GM18519 (cell line): ENCODE measurements around the gene CDH20.

ENCODE experiments used
- ATAC-seq: cut with Tn5 transposase; IDR thresholded peaks from one replicate; pipeline ENCODE4 v1.9.1; 2021; ENCODE audit warnings: mild to moderate bottlenecking, moderate library complexity; ENCODE audit not compliant: unreplicated experiment, low FRiP score

CDH20 gene

GRCh38 chr18:61419763-61420162, 86.5 kb downstream of the CDH20 start:
- ATAC-seq = no peak

- ATAC-seq = no peak
Measured at GRCh38 chr18:61420218-61420885, 87.1 kb downstream of the CDH20 start.

- ATAC-seq = no peak
Measured at GRCh38 chr18:61426492-61427053, 93.3 kb downstream of the CDH20 start.

GRCh38 chr18:61428266-61428665, 95.0 kb downstream of the CDH20 start:
- ATAC-seq = no peak

GRCh38 chr18:61432590-61432989, 99.4 kb downstream of the CDH20 start:
- ATAC-seq = no peak

GRCh38 chr18:61435064-61435652, 101.9 kb downstream of the CDH20 start:
- peak; percentile 99 for ATAC-seq

- no peak for ATAC-seq
Measured at GRCh38 chr18:61443081-61443725, 110.0 kb downstream of the CDH20 start.

- ATAC-seq = peak; percentile 68
Measured at GRCh38 chr18:61448316-61448715, 115.1 kb downstream of the CDH20 start.

GRCh38 chr18:61459896-61460648, 126.8 kb downstream of the CDH20 start:
- ATAC-seq = no peak

GRCh38 chr18:61464551-61465142, 131.4 kb downstream of the CDH20 start:
- no peak for ATAC-seq

GRCh38 chr18:61466736-61467135, 133.5 kb downstream of the CDH20 start:
- no peak for ATAC-seq

GRCh38 chr18:61470031-61470674, 136.9 kb downstream of the CDH20 start:
- ATAC-seq = no peak

- no peak for ATAC-seq
Measured at GRCh38 chr18:61471541-61471940, 138.3 kb downstream of the CDH20 start.

- no peak for ATAC-seq
Measured at GRCh38 chr18:61471942-61472341, 138.7 kb downstream of the CDH20 start.

- no peak for ATAC-seq
Measured at GRCh38 chr18:61474341-61474740, 141.1 kb downstream of the CDH20 start.

GRCh38 chr18:61474918-61475317, 141.7 kb downstream of the CDH20 start:
- ATAC-seq = no peak

- ATAC-seq = no peak
Measured at GRCh38 chr18:61475931-61476330, 142.7 kb downstream of the CDH20 start.

GRCh38 chr18:61489334-61489733, 156.1 kb downstream of the CDH20 start:
- ATAC-seq = no peak

- ATAC-seq = no peak
Measured at GRCh38 chr18:61496374-61496773, 163.1 kb downstream of the CDH20 start.

GRCh38 chr18:61497422-61497821, 164.2 kb downstream of the CDH20 start:
- no peak for ATAC-seq
